Psoas muscle (tissue), 8 donors: ENCODE results near the gene IQCM. TPM values are rescaled to one million over a fixed set of nuclear protein-coding genes. Genes with fewer than 3 reads are reported as not detected.

Experiments used
- ATAC-seq, 4 donors: fragments of 200-7000 bp; cut with Tn5 transposase; one replicate each; pipeline ENCODE4 v1.9.1; 2020; ENCODE audit warnings: moderate library complexity in 3 of 4, mild to moderate bottlenecking in 2 of 4
- DNase-seq, 2 donors: peaks; one replicate each; pipeline ENCODE4 v3.0.0-alpha.2; 2020
- H3K27ac ChIP-seq: fragments of 200-600 bp; one replicate; pipeline ENCODE4 v1.8.0; 2022
- H3K27me3 ChIP-seq, 3 donors: fragments of 200-600 bp in 1 of 3; one replicate each; pipeline versions ENCODE4 v1.6.1 to v1.8.0; 2013 to 2022; ENCODE audit warnings: low read length in 2 of 3, mild to moderate bottlenecking in 2 of 3, moderate library complexity in 1 of 3; ENCODE audit not compliant: insufficient read depth in 3 of 3
- H3K36me3 ChIP-seq, 2 donors: fragments of 200-600 bp in 1 of 2; one replicate each; pipeline versions ENCODE4 v1.6.1 to v1.8.0; 2013 to 2022; ENCODE audit warnings: low read depth in 1 of 2, mild to moderate bottlenecking in 1 of 2, moderate library complexity in 1 of 2; ENCODE audit not compliant: insufficient read depth in 1 of 2
- H3K4me1 ChIP-seq: fragments of 200-600 bp; one replicate; pipeline ENCODE4 v1.8.0; 2022
- H3K4me3 ChIP-seq: fragments of 200-600 bp; one replicate; pipeline ENCODE4 v1.8.0; 2022; ENCODE audit warnings: mild to moderate bottlenecking
- H3K9me3 ChIP-seq: fragments of 200-600 bp; one replicate; pipeline ENCODE4 v1.8.0; 2022
- WGBS, 3 donors: extraction: QIAGEN DNeasy Blood & Tissue Kit; methylation state at CpG; one replicate each; pipeline versions ENCODE4 v1.1.6 to v1.1.7; 2013; 5-methylcytosine and 5-hydroxymethylcytosine counted together
- intact Hi-C, 2 donors: fragments of 100-400 bp; cut with DNase I; formaldehyde crosslinking; loops; one replicate each; pipeline versions ENCODE4 v1.11.0 to v1.14.2; 2022
- polyA plus RNA-seq, 3 donors: library from polyadenylated mRNA; stranded (reverse); fragments of 200-250 nt; gene quantifications; one replicate each; pipeline ENCODE4 v1.2.3, GENCODE V29; 2013
- total RNA-seq, 4 donors: library from RNA; stranded (reverse); fragmentation: NEBNext Ultra II Directional in 2 of 4; extraction: Animal tissue kit (Norgen Biotek cat#: 25700) in 2 of 4; gene quantifications; one replicate each; pipeline versions ENCODE4 v1.2.1 to v1.2.4, GENCODE V29; 2021 to 2023
- TF ChIP-seq, protein P1 (sequence below): fragments of 200-600 bp; IDR thresholded peaks from one replicate; pipeline ENCODE4 v1.8.0; 2022; ENCODE audit warnings: antibody characterized with exemption
- donor health status: healthy with polysubstance abuse.
- donor health status: DM: no; HTN: no; CAD: no; lungs with moderate emphysema.
- donor health status: Bipolar disorder and iron deficiency.
- donor health status: healthy.
- donor health status: DM: yes; HTN: yes; CAD: no.
- donor health status: DM: no; HTN: no; CAD: no.
- donor health status: DM: no; HTN: no; CAD: no.
- donor health status: DM: yes; HTN: yes; CAD: no.

IQCM gene
- total and polyA plus RNA-seq, 7 donors: 1.1 TPM; not detected in 6

DNA sequence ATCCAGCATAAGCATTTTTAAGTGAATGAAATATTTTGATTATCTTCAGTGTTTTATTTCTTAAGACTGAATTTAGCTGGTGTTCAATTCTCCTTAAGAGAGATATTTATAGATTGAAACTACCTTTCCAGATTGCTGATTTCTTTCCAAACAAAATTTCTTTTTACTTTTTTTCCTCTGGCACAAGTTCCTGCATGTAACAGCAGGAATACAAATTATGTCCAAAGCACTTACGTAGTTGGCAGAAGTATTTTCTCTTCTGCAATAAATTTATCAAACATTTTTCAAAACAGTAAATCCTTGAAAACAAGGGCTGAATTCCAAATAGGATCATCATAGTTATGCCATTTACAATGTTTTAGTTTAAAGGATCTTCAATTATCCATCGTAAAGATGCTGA, 412.6 kb downstream of the IQCM start:
- Histone ChIP-seq H3K4me3 (no peak overlapping the region), H3K4me1 (no peaks in the 10 kb centered on the region), H3K27me3 (no peaks in the 10 kb centered on the region), H3K9me3 (no peaks in the 10 kb centered on the region), H3K36me3 (no peaks in the 10 kb centered on the region), H3K27ac (no peak overlapping the region)
- TF ChIP-seq, protein P1, sequence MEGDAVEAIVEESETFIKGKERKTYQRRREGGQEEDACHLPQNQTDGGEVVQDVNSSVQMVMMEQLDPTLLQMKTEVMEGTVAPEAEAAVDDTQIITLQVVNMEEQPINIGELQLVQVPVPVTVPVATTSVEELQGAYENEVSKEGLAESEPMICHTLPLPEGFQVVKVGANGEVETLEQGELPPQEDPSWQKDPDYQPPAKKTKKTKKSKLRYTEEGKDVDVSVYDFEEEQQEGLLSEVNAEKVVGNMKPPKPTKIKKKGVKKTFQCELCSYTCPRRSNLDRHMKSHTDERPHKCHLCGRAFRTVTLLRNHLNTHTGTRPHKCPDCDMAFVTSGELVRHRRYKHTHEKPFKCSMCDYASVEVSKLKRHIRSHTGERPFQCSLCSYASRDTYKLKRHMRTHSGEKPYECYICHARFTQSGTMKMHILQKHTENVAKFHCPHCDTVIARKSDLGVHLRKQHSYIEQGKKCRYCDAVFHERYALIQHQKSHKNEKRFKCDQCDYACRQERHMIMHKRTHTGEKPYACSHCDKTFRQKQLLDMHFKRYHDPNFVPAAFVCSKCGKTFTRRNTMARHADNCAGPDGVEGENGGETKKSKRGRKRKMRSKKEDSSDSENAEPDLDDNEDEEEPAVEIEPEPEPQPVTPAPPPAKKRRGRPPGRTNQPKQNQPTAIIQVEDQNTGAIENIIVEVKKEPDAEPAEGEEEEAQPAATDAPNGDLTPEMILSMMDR: no peak
- ATAC-seq (no peak), DNase-seq (no peak)
- intact Hi-C loops: no loop called here
- 37 to 43% (median 40%) methylated on average over 2 of the region's 2 CpGs for WGBS, 3 donors

DNA sequence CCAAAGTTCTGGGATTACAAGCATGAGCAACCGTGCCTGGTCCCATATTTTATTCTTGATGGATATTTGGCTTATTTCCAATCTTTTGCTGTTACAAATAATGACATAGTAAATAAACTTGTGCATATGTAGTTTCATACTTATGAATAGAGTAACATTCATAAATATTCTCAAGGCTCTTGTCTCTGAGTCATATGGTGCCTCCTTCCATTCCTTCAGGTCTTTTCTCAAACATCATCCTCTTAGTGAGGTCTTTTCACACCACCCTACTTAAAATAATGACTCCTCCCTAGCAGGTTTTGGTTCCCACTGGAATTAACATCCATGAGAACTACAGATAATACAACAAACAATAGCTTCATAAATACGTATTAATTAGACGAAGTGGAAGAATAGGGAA, 416.6 kb downstream of the IQCM start:
- no peak overlapping the region for H3K4me3 ChIP-seq
- no peaks in the 10 kb centered on the region for H3K27me3 ChIP-seq
- TF ChIP-seq, protein P1: no peak
- DNase-seq (no peak), ATAC-seq (no peak)
- intact Hi-C loops: no loop called here
- no peaks in the 10 kb centered on the region for H3K4me1 ChIP-seq
- no peaks in the 10 kb centered on the region for H3K9me3 ChIP-seq
- no peaks in the 10 kb centered on the region for H3K36me3 ChIP-seq
- H3K27ac ChIP-seq: no peak overlapping the region
- WGBS, 3 donors: 50 to 56% (median 54%) methylated on average over 3 of the region's 3 CpGs

DNA sequence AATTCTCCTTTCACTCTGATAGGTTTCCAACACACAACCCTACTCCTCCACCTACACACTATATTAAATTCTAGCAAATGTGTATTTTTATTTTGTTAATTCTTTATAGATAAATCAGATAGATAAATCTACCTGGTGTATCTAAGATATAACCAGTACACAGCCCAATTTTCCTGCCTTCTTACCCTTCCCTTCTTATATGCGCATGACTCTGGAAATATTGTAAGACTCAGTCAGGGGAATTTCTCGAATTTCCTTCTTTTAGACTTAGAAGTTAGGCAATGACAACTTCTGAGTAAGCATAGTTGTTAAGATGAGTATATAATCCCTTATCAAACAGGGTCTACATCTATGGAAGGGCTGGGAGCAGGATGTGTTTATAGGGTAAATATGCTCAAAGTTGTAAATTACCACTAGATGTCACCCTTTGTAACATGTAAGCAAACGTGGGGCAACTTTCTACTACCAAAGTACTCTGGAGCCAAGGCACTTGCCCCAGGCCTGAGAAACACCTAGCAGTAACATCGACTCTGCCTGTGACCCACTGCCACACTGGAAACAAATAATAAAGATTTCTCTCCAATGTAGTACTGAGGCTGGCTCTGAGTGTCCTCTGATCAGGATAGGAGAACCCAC, 444.7 kb downstream of the IQCM start:
- Histone ChIP-seq H3K4me3 (no peak overlapping the region), H3K27me3 (no peaks in the 10 kb centered on the region), H3K4me1 (no peaks in the 10 kb centered on the region), H3K36me3 (no peaks in the 10 kb centered on the region), H3K9me3 (no peaks in the 10 kb centered on the region), H3K27ac (no peak overlapping the region)
- TF ChIP-seq, protein P1: peak; percentile 27
- intact Hi-C loops: loop anchor here in 1 of 2 donors (5.0 kb wide), 1 partner anchor 526 kb away; no protein-coding TSS in a partner anchor
- peak; percentile 44 to 63 (median 56) for ATAC-seq
- no peak for DNase-seq
- WGBS, 3 donors: 45 to 51% (median 48%) methylated on average over 4 of the region's 4 CpGs

DNA sequence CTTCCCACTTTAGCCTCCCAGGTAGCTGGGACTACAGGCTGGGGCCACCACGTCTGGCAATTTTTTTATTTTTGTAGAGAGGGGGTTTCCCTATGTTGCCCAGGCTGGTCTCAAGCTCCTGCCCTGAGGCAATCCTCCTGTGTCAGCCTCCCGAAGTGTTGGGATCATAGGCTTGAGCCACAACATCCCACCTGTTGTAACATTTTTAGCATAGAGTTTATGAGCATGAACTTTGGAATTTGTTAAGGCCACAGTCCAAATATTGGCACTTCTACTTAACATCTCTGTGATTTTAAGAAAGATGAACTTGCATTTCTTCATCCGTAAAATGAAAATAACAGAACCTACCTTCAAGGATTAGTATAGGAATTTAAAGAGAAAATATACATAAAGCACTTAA, 445.6 kb downstream of the IQCM start:
- WGBS, 3 donors: 59 to 67% (median 67%) methylated on average over 3 of the region's 3 CpGs
- intact Hi-C loops: loop anchor here in 1 of 2 donors (5.0 kb wide), 1 partner anchor 527 kb away; no protein-coding TSS in a partner anchor
- no peaks in the 10 kb centered on the region for H3K9me3 ChIP-seq
- no peaks in the 10 kb centered on the region for H3K36me3 ChIP-seq
- ATAC-seq: no peak
- no peak overlapping the region for H3K4me3 ChIP-seq
- H3K27me3 ChIP-seq: no peaks in the 10 kb centered on the region
- no peaks in the 10 kb centered on the region for H3K4me1 ChIP-seq
- no peak for DNase-seq
- no peak overlapping the region for H3K27ac ChIP-seq
- TF ChIP-seq, protein P1: no peak

DNA sequence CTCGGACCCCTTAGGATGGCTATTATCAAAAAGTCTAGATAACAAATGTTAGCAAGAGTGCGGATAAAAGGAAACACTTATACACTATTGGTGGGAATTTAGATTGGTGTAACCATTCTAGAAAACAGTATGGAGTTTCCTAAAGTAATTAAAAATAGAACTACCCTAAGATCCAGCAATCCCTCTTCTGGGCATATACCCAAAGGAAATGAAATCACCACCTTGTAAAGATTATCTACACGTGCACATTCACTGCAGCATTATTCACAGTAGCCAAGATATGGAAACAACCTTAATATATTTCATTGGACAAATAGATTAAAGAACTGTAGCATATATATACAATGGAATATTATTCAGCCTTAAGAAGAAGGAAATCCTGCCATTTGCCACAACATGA, 462.4 kb downstream of the IQCM start:
- TF ChIP-seq, protein P1: no peak
- 66 to 71% (median 68%) methylated on average over 3 of the region's 3 CpGs for WGBS, 3 donors
- Histone ChIP-seq H3K27me3 (no peaks in the 10 kb centered on the region), H3K27ac (no peak overlapping the region), H3K4me3 (no peak overlapping the region), H3K9me3 (no peaks in the 10 kb centered on the region), H3K4me1 (no peaks in the 10 kb centered on the region), H3K36me3 (no peaks in the 10 kb centered on the region)
- intact Hi-C loops: no loop called here
- DNase-seq: no peak
- no peak for ATAC-seq
